GM19351 (cell line): ENCODE measurements around the gene GPHN.
"Not testable (repeated sequence)": the region's sequence is repeated elsewhere in the genome, so short reads cannot be mapped to it uniquely, and the experiment has no call there.

Experiments used
- ATAC-seq: cut with Tn5 transposase; IDR thresholded peaks from one replicate; pipeline ENCODE4 v1.9.1; 2021; ENCODE audit warnings: mild to moderate bottlenecking, moderate library complexity; ENCODE audit not compliant: unreplicated experiment

The GPHN gene

DNA sequence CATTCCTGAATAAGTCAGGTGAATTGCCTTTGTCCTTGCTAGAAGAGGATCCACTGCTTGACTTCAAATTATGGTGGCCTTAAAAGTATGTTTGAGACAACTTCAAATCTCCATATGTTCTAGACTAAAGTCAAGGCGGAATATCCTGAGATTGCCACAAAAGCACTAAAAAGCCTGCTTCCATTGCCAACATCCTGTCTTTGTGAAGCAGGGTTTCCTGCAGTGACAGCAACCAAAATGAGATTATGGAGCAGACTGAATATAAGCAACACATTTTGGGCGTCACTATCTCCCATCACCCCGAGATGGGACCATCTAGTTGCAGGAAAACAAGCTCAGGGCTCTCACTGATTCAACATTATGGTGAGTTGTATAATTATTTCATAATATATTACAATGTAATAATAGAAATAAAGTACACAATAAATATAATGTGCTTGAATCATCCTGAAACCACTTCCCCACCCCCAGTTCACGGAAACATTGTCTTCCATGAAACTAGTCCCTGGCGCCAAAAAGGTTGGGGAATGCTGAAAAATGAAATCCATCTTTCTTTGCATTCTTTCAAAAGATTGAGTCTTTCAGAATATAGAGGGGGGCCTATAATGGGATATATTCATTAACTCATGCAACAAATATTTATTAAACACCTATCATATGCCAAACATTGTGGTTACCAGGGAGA is 143.7 kb downstream of the GPHN start:
- ATAC-seq = no peak

DNA sequence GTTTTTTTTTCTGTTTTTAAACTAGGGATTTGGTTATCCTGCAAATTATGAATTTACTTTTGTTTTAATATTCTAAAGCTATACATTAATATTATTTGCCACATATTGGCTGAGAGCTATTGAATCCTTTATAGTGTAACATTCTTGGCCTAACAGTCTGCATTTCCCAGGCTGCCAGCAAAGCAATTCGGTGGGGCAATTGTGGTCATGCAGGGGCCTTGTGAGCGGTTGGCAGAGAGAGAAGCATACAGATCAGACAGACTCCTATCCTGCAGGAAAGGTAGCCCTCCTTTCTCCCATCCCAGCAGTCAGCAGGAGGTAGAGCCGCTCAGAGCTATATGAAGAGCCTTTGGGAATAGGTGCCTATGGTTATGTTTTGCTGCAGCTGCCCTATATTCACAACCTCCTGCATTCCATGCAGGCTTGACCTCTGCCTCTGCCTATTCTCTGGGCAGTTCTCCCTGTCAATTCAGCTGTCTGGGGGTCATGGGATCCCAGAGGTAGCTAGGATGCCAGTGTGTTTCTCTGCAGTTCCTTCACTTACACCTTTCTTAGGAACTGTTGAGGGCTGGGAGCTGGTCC is 144.7 kb downstream of the GPHN start:
- no peak for ATAC-seq

DNA sequence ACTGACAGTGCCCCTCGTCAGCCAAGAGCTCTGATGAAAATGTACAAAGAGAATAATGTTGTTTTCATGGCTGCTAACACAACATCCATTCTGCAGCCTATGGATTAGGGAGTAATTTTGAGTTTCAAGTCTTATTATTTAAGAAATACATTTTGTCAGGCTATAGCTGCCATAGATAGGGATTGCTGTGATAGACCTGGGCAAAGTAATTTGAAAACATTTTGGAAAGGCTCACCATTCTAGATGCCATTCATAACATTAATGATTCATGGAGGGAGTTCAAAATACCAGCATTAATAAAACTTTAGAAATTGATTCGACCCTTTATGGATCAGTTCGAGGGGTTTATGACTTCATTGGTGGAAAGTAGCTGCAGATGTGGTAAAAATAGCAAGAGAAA is 149.8 kb downstream of the GPHN start:
- no peak for ATAC-seq

DNA sequence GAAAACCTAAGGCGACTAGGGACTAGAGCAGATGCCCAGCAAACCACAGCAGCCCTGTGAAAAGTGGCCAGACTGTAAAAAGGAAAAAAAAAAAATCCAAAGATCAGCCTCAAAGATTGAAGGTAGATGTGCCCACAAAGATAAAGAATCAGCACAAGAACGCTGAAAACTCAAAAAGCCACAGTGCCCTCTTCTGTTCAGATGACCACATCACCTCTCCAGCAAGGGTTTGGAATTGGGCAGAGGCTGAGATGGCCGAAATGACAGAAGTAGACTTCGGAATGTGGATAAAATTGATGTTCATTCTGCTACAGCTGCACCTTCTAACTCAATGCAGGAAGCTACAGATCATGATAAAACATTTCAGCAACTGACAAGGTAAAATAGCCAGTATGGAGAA is 154.4 kb downstream of the GPHN start:
- no peak for ATAC-seq

DNA sequence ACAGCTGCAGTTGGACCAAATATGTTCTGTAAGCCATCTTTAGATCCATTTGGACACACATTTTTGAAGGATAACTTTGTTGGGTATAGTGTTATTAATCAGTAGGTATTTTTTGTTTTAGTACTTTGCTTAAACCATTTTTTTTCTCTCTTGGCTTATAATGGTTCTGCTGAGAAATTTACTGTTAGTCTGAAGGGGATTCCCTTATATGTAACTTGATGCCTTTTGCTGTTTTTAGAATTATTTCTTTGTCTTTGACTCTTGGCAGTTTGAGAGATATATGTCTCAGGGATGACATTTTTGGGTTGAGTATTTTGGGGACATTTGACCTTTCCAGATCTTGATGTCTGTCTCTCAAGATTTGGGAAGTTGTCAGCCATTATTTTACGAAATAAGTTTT is 169.8 kb downstream of the GPHN start:
- no peak for ATAC-seq

DNA sequence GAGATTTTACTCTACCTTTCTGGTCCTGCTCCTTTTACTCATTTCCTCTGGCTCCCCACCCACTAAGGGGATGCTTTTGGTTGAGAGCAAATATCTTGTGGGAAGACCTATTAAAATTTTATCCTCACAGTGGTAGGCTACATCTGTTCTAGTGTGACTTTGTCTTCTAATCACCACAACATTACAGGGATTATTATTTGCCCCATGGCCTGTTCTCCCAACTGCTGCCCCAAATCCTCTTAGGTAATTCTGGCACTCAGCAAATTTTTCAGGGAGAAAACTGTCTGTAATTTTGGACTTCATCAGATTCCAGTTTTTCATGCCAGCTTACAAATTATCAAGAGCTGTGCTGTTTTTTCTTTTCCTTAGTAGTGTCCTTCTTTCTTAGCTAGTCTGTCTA is 172.3 kb downstream of the GPHN start:
- no peak for ATAC-seq

DNA sequence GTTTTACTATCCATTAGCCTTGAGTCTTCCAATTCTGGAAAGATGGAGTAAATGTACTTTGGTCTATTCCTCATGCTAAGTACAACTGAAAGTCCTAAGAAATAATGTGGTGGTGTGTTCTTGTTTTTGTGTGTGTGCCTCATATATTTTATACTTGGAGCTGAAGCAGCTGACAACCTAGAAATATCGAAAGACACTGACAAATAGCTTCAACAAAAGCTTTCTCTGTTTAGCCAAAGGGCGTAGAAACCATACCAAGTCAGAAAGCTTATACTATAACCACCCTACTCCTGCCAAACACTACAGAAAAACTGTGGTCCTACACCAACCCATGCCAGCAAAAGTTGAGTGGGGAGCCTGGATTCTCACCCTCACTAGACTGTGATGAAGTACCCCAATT is 188.4 kb downstream of the GPHN start:
- ATAC-seq = no peak

DNA sequence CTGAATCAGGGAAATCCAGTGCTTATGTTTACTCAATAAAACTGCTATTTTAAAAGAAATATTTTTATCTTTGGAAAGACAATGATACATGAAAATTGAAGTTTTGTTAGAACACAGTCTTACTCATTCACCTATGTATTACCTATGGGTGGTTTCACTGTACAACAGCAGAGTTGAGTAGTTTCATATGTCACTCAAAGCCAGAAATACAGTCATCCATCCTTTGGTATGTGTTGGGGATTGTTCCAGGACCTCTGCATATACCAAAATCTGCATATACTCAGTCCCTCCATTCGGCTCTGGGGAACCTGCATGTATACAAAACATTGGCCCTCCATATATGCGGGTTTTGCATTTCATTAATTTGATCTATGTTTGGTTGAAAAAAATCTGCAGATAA is 190.6 kb downstream of the GPHN start:
- ATAC-seq = no peak

DNA sequence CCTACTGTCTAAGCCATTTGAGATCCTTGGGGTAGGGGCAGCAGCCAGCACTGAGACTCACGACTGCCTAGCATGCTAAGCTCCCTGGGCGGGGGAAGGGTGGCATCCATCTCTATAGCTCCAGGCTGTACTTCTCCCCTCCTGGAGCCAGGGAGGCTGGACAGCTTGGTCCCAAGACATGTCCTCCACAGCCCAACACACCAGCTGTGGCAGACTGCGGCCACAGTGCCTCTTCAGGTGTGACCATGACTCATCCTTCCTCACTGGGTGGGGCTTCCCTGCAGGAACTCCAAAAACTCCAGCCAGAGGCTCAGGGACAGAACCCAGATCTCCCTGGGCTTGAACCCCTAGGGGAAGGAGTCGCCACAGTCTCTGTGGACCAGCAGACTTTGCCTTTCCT is 193.9 kb downstream of the GPHN start:
- no peak for ATAC-seq

DNA sequence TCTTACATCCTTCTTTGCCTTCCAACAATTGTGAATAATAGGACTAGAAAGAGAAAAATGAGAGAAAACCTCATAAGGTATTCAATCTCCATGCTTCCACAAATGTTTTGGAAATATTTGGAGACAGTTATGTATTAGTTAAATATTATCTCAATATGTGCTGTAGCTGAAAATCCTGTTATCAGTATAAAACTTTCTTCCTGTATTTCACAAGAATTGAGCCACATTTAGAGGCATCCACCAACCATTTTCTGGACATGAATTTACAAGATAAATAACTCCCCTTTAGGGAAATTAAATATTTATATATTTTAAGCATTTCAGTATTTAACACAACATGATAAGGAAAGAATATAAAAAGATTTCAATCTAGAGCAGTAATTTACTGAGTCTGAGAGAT is 200.3 kb downstream of the GPHN start:
- ATAC-seq = no peak

DNA sequence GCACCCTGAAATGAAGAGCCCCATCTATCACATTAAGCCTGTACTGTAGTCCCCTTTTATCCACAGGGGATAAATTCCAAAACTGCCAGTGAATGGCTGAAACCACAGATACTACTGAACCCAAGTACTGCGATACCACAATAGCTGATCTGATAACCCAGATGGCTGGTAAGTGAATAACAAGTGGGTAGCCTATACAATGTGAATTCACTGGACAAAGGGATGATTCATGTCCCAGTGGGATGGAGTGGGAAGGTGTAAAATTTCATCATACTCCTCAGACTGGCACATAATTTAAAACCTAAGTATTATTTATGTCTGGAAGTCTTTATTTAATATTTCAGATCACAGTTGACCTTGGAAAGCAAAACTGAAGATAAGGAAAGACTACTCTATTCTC is 201.3 kb downstream of the GPHN start:
- no peak for ATAC-seq

DNA sequence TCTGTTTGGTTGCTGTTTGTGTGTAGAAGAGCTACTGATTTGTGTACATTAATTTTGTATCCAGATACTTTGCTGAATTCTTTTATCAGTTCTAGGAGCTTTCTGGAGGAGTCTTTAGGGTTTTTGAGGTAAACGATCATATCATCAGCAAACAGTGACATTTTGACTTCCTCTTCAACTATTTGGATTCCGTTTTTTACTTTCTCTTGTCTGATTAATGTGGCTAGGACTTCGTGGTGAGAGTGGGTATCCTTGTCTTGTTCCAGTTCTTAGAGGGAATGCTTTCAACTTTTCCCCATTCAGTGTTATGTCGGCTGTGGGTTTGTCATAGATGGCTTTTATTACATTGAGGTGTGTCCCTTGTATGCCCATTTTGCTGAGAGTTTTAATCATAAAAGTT is 206.3 kb downstream of the GPHN start:
- not testable (repeated sequence) for ATAC-seq

DNA sequence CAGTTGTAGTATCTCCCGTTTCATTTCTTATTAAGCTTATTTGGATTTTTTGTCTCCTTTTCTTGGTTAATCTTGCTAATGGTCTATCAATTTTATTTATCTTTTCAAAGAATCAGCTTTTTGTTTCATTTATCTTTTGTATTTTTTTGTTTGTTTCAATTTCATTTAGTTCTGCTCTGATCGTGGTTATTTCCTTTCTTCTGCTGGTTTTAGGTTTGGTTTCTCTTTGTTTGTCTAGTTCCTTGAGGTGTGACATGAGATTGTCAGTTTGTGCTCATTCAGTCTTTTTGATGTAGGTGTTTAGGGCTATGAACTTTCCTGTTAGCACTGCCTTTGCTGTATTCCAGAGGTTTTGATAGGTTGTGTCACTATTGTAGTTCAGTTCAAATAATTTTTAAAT is 207.4 kb downstream of the GPHN start:
- ATAC-seq = not testable (repeated sequence)

DNA sequence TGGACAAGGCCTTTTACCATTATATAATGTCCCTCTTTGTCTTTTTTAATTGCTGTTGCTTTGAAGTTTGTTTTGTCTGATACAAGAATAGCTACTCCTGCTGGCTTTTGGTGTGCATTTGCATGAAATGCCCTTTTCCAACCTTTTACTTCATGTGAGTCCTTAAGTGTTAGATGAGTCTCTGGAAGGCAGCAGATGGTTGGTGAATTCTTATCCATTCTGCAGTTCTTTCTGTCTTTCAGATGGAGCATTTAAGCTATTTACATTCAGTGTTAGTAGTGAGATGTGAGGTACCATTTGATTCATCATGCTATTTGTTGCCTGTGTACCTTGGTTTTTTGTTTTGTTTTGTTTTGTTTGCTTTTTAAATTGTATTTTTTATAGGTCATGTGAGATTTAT is 208.3 kb downstream of the GPHN start:
- ATAC-seq = no peak

DNA sequence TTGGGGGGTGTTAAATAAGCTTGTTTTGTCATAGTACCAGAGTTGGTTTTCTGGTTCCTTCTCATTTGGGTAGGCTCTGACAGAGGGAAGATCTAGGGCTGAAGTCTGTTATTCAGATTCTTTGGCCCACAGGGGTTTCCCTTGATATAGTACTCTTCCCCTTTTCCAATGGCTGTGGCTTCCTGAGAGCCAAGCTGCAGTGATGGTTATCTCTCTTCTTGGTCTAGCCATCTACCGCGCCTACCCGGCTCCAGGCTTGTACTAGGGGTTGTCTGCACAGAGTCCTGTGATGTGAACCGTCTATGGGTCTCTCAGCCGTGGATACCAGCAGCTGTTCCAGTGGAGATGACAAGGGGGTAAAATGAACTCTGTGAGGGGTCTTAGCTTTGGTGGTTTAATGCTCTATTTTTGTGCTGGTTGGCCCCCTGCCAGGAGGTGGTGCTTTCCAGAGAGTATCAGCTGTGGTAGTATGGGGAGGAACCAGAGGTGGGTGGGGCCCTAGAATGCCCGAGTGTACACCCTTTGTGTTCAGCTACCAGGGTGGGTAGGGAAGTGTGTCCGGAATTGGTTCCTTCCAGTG is 209.7 kb downstream of the GPHN start:
- no peak for ATAC-seq

DNA sequence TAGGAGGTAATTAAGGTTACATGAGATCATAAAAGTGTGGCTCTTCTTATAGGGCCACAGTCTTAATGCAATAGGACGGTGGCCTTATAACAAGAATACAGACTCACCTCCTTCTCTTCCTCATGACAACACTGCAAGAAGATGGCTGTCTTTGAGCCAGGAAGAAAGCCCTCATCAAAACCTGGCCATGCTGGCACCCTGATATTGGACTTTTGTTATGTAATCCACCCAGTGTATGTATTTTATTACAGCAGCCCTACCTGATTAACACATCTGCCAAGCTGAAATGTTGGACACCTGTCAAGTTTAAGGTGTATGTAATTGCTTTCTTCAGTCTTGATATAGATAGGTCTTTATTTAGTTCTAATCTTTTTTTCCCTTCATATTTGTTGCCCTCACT is 217.0 kb downstream of the GPHN start:
- ATAC-seq = no peak

DNA sequence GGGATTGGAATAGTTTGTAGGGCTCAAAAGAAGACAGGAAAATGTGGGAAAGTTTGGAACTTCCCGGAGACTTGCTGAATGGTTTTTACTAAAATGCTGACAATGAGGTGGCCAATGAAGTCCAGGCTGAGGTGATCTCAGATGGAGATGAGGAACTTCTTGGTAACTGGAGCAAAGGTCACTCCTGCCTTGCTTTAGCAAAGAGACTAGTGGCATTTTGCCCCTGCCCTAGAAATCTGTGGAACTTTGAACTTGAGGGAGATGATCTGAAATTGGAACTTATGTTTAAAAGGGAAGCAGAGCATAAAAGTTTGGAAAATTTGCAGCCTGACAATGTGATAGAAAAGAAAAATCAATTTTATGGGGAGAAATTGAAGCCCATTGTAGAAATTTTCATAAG is 223.4 kb downstream of the GPHN start:
- not testable (repeated sequence) for ATAC-seq

DNA sequence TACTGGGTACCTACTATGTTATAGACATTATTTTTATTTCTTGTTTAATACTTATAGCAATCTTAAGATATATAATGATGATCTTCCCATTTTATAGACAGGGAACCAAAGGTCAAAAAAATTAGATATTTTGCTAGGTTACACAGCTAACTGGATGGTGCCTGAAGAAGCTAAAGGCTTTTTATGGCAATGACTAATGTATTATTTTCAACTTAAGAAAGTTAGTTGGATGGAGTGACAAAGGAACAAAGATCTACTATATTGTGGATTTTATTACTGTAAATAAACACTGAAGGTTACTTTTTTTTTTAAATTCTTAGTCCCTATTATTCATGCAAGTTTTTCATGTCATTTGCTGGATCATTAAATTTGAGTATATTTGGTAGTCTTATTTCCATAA is 227.9 kb downstream of the GPHN start:
- no peak for ATAC-seq

DNA sequence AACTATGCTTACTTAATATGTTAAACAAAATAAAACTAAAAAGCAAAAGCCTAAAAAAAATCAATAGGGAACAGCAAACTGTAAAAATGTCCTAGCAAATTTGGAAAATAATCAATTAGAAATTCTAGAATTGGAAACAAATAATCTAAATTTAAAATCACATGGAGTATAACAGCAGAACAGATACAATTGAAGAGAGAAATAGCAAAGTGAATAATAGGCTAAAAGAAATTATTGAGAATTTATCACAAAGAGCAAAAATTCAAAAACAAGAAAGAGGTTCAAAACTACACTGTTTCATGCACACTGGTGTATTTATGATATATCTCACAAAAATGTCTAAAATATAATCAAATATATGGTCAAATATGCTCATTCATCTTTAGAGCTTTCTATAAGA is 231.9 kb downstream of the GPHN start:
- no peak for ATAC-seq

DNA sequence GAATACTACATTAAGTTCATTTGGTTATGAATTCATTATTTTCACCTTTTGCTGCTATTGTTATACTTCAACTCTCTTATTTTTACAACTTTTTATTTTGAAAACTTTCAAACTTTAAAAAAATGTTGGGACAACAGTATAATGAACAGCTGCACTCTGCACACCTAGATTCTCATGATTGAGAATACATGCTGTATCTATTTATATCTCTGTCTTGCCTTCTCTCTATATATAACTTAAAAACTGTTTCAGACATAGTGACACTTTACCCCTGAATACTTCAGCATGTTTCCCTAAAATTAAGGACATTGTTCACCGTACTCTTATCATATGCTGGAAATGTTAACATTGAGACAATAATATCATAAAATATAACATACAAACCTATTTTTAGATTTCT is 237.1 kb downstream of the GPHN start:
- no peak for ATAC-seq

DNA sequence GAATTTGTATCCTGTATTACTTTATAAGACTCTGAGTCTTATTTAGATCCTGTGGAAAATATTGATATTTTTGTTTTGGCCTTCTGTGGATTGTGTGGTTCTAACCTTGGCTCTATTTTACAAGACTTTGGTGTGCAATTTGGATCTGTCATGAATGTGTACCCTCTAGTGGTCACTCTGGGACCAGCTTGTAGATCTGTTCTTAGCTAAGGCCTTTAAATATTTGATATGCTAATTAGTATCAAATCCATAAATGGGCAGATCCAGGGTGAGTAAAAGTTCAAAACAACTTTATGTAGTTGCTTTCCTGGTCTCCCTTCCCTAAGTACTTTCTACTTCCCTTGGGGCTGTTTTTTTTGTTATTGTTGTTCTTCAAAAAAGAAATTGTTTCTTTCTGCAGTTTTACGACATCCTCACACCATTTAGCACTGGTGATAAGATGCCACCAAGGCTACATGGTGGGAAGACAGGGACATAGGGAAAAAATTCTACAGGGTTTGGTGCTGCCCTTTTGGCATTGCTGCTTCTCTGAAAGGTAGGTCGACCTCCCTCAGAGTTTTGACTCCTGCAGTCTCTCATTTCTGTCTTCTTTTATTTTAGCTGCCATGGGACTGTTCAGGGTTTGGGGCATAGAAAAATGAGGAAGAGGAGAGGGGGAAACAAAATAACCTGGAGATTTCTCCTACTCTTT is 238.5 kb downstream of the GPHN start:
- no peak for ATAC-seq

DNA sequence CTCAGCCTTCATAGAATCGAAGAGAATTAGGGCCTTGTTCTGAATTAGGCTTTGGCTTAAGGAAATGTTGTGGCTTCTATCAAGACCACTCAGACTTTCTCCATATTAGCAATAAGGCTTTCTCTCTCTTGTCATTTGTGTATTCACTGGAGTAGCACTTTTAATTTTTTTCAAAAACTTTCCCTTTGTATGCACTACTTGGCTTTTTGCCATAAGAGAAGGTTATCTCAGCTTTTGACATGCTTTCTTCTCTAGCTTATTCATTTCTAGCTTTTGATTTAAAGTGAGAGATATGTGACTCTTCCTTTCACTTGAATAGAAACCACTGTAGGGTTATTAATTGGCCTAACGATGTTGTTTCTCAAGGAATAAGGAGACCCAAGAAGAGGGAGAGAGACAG is 244.2 kb downstream of the GPHN start:
- no peak for ATAC-seq
